Stimulated activated CD4-positive, alpha-beta T cell treated with anti-CD3 and anti-CD28 coated beads, Interleukin-15, amount 100 ng/mL, for 1 hour (primary cell): ENCODE results near the gene NIPSNAP3A.

Source experiments
- DNase-seq, 2 donors: peaks; one replicate each; pipeline ENCODE4 v3.0.0-alpha.2; 2020; ENCODE audit warnings: low read depth in 1 of 2, low spot score in 1 of 2

The NIPSNAP3A gene

GRCh38 chr9:104802906-104803305 lies 55.4 kb downstream of the NIPSNAP3A start:
- no peak for DNase-seq

DNA sequence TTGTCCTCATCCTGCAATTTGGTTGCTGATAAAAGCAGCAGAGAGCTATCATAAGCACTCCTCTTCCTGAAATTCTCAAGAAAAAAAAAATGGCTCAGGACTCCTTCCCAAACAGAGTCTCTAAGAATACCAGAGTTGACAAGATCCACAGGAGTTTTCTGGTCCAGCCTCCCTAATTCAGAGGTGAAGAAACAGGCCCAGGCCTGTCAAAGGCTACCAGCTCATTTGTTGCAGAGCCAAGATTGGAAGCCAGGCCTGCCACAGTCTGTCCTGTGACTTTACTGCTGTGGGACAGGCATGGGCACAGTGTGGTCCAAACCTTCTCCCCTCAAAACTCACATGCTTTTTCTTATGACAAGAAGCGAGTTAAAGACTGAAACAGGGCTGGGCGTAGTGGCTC lies 58.0 kb downstream of the NIPSNAP3A start:
- no peak for DNase-seq

- DNase-seq: no peak
Measured at GRCh38 chr9:104808035-104808614, 60.6 kb downstream of the NIPSNAP3A start.
